Measurements from ENCODE around the gene MYOD1.

DNA sequence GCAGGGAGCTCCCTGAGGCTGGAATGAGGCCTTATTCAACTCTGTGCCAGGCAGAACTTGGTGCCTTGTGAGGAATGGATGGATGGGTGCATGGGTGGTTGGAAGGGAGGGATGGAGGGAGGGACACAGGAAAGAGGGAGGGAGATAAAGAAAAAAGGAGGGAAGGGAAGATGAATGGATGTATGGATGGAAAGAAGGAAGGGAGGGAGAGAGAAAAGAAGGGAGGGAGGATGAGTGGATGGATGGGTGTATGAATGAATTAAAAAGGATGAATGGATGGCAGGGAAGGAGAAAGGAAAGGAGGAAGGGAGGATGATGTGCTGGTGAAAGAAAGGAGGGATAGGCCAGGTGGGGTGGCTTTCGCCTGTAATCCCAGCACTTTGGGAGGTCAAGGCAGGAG, 49.8 kb downstream of the MYOD1 start:
- TF ChIP-seq, protein P1, sequence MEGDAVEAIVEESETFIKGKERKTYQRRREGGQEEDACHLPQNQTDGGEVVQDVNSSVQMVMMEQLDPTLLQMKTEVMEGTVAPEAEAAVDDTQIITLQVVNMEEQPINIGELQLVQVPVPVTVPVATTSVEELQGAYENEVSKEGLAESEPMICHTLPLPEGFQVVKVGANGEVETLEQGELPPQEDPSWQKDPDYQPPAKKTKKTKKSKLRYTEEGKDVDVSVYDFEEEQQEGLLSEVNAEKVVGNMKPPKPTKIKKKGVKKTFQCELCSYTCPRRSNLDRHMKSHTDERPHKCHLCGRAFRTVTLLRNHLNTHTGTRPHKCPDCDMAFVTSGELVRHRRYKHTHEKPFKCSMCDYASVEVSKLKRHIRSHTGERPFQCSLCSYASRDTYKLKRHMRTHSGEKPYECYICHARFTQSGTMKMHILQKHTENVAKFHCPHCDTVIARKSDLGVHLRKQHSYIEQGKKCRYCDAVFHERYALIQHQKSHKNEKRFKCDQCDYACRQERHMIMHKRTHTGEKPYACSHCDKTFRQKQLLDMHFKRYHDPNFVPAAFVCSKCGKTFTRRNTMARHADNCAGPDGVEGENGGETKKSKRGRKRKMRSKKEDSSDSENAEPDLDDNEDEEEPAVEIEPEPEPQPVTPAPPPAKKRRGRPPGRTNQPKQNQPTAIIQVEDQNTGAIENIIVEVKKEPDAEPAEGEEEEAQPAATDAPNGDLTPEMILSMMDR (IDR thresholded peaks at IDR 0.05), result no peak
- no peak for TF ChIP-seq POLR2A (IDR thresholded peaks at IDR 0.05)
